Liver (tissue), 3 donors: Measurements from ENCODE around the gene COLEC11.

Source experiments
- ATF3 ChIP-seq: IDR thresholded peaks from 2 replicates; pipeline ENCODE4 v1.6.1; 2016; ENCODE audit warnings: antibody characterized with exemption
- CTCF ChIP-seq: fragments of 150-350 bp; IDR thresholded peaks from 2 replicates; pipeline ENCODE4 v1.5.1; 2017; ENCODE audit warnings: improper control_type of control experiment, low read depth, low read length; ENCODE audit not compliant: missing input control
- RAD21 ChIP-seq, 2 donors: IDR thresholded peaks; 2 replicates each; pipeline ENCODE4 v1.6.1; 2016; ENCODE audit warnings: antibody characterized with exemption in 2 of 2, mild to moderate bottlenecking in 2 of 2
- TAF1 ChIP-seq: conservative IDR thresholded peaks from 2 replicates; pipeline ENCODE4 v1.6.1; 2016; ENCODE audit warnings: antibody characterized with exemption, mild to moderate bottlenecking
- TF ChIP-seq, protein P1 (sequence below): IDR thresholded peaks from 2 replicates; pipeline ENCODE4 v1.6.1; 2016; ENCODE audit warnings: antibody characterized with exemption, mild to moderate bottlenecking
- donor health status: healthy.
- donor health status: healthy.

GRCh38 chr2:3565117-3565516 lies 29.8 kb upstream of the COLEC11 start:
- TF ChIP-seq CTCF (no peak), ATF3 (no peak), RAD21 (IDR thresholded peaks at IDR 0.05) (no peak), TAF1 (no peak)
- TF ChIP-seq, protein P1, sequence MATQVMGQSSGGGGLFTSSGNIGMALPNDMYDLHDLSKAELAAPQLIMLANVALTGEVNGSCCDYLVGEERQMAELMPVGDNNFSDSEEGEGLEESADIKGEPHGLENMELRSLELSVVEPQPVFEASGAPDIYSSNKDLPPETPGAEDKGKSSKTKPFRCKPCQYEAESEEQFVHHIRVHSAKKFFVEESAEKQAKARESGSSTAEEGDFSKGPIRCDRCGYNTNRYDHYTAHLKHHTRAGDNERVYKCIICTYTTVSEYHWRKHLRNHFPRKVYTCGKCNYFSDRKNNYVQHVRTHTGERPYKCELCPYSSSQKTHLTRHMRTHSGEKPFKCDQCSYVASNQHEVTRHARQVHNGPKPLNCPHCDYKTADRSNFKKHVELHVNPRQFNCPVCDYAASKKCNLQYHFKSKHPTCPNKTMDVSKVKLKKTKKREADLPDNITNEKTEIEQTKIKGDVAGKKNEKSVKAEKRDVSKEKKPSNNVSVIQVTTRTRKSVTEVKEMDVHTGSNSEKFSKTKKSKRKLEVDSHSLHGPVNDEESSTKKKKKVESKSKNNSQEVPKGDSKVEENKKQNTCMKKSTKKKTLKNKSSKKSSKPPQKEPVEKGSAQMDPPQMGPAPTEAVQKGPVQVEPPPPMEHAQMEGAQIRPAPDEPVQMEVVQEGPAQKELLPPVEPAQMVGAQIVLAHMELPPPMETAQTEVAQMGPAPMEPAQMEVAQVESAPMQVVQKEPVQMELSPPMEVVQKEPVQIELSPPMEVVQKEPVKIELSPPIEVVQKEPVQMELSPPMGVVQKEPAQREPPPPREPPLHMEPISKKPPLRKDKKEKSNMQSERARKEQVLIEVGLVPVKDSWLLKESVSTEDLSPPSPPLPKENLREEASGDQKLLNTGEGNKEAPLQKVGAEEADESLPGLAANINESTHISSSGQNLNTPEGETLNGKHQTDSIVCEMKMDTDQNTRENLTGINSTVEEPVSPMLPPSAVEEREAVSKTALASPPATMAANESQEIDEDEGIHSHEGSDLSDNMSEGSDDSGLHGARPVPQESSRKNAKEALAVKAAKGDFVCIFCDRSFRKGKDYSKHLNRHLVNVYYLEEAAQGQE, result no peak
